GM18870 (cell line): ENCODE measurements around the gene BCL11B.

Experiments used
- ATAC-seq: cut with Tn5 transposase; IDR thresholded peaks from one replicate; pipeline ENCODE4 v1.9.1; 2021; ENCODE audit warnings: moderate library complexity; ENCODE audit not compliant: unreplicated experiment

The BCL11B gene

DNA sequence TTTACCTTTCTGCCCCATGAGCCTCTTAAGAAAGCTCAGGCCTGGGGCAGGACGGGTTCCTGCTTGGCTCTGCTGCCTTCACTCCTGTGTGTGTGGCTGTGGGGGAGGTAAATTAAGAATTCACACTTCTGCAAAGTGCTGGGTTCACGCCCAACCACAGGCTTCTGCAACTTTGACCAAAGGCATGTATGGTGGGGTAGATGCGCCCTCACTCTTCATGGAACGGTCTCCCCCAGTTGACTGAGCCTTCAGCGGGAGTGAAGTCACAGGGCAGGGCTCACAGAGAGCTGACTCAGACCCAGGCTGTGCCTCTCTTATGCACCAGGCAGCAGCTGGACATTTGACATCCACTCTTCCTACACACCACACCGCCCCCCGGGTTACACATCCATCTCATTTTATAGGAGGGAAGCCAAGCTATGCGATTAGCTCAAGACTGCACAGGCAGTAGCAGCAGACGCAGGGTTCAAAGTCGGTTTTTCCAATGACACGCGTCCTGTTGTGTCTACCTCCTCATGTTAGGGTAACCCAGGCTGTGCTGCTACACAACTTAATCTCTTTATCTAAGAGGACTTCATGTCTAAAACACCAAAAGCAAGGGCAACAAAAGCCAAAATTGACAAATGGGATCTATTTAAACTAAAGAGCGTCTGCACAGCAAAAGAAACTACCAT lies 15.4 kb upstream of the BCL11B start:
- no peak for ATAC-seq

DNA sequence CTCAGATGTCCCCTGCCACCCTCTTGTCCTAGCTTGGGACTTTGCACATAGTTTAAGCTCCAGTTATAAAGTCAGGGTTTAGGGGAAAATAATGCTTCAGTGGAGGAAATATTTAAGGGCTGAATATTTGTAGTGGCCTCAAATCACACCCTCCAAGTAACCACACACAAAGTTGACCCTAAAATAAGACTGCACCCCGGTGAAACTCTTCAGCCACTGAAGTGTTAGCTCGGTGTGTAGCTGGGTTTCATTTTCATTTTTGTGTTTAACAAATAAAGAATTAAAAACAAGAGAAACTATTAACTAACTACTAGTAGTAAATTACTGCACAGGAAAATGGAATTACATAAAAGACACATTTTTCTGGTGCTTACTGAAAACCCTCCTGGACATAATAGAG lies 14.8 kb upstream of the BCL11B start:
- ATAC-seq = no peak

DNA sequence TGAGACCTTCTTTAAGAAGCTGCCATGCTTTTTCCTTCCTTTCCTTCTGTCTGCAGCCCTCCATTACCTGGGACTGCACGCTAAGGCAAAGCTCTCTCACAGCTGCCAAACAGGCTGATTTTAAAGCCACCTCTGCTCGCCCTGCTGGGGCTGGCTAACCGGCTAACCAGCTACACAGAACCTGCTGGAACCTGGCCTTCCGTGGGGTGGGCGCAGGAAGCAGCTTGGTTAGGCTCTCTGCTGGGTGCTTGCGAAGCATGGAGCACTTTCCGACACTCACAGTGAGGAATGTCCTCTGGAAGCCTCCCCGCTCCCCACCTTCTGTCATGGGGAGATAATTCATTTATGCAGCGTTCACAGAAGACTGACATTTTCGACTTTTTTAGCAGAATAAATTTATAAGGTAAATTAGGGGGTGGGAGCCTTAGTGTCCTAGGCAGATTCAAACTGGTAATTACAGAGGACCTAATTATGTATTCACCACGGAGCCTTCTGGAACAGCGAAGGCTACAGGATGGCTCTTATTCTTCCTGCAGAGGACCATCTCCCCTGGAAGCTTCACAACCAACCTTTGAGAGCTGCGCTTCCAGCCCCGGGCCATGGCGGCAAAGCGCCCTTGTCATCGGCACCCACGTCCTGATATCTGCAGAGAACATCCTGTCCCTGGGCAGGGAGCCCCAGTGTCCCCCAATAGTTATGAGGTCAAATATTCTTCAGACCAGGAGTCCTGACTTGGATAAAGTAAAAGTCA lies 12.4 kb upstream of the BCL11B start:
- no peak for ATAC-seq

DNA sequence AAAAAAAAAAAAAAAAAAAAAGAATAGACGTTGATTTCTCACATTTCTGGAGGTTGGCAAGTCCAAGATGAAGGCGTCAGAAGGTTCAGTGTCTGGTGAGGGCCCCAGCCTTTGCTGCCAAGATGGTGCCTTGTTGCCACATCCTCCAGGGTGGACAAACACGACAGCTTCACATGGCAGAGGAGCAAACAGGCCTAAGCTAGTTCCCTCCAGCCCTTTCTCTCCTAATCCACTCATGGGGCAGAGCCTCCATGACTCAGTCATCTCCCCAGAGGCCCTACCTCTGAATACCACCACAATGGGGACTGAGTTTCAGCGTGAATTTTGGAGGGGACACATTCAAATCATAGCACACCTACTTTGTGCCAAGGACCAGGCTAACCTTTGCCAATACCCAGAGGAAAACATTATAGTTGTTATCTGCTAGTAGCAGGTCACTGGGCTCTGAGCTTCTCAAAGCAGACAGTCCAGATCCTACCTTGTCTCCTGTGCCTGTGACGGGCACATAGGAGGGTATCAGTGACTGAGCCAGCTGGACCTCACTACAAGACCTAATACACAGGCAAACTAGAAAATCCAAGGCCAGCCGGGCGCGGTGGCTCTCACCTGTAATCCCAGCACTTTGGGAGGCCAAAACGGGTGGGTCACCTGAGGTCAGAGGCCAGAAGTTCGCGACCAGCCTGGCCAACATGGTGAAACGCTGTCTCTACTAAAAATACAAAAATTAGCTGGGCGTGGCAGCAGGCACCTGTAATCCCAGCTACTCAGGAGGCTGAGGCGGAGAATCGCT lies 10.5 kb upstream of the BCL11B start:
- ATAC-seq = no peak

DNA sequence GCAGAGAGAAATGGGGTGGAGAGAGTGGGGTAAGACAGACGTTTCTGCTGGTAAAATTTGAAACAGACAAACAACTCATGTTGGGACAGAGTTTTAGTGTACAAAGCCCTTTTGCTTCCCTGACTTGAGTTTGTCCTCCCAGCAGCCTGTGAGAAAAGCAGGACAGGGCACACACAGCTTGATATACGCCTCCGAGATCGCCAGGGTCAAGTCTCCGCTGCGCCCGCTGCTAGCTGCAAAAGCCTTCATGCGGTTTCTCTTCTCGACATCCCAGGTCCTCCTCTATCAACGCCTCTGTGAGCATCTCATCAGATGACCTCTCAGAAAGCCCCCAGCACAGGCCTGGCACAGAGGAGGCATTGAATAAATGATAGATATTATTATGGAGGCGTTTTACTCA lies 9.4 kb upstream of the BCL11B start:
- ATAC-seq = no peak

DNA sequence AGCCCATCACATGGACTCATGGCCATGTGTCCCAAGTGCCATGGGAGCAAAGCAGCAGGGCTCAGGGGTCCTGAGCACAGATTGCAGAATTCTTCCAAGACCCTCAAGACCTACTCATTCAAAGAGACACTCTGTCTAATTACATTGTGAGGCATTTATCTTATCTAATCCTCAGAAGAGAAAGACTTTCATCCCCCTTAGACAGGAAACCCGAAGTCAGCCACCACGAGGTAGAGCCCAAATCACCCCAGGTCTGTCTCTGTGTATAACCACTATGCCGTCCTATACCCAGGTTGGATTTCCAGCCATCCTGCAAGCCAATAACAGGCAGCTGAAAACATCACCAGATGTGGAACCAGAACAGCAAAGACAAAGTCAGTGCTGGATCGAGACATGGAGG lies 8.9 kb upstream of the BCL11B start:
- no peak for ATAC-seq

DNA sequence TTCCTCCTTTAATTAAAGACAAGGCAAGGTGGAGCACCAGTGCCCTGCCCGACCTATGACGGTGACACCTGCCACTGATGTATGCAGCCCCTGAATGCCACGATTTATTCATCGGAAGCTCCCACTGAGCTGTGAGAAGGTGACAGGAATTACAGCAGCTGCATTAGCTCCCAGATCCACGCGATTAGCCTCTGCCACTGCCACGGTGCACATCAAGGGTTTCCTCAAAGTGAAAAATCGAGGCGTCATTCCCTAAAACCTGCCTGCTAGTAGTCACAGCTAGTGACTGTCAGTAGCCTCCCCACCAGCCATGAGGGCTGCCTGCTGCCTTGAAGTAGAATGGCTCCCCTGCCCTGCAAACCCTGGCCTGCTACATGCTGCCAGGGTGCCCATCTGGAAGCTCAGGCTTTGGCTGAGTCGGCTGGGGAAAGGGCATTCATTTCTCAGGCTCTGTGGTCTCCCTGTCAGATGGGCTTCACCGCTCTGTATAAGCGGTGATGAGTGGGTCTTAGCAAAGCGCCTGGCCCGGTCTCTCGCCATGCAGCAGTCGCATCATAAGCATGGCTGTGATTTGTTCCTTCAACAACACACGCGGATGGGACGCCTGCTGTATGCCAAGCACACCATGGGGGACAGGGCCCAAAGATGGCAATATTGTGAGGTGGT lies 8.2 kb upstream of the BCL11B start:
- no peak for ATAC-seq

DNA sequence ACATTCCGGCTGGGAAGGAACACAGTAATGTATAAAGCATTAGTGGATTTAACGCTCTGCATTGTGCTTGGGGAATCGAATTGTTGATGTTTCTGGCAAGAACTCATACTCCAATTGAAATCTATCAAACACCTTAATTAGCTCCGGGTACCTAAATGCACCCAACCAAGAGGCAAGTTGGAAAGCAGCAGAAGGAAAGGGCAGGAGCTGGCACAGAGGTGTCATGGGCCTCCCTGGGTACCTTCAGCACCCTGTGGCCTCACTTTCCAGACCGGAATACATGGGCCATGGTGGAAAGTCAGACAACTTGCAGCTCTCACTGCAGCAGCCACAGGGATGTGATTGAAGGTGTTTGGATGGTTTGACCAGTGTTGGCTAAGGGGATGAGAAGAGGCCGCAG lies 6.8 kb upstream of the BCL11B start:
- ATAC-seq = no peak

DNA sequence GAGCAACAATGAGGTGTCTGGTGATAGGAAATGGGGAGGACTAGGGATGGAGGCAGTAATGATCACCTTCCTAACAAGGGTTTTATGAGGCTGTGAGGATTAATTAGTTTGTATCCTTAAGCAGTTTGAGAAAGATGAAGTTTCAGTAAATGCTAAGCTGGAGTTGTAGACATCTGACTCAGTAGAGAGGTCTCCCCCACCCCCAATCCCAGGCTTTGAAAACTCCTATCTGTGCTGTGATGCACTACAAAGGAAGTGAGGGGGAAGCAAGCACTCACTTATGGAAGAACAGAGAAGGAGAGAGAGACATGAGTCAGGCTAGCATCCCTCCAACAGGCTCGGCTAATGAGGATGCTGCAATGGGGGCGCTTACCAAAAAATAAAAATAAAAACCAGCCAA lies 5.5 kb upstream of the BCL11B start:
- ATAC-seq = no peak

DNA sequence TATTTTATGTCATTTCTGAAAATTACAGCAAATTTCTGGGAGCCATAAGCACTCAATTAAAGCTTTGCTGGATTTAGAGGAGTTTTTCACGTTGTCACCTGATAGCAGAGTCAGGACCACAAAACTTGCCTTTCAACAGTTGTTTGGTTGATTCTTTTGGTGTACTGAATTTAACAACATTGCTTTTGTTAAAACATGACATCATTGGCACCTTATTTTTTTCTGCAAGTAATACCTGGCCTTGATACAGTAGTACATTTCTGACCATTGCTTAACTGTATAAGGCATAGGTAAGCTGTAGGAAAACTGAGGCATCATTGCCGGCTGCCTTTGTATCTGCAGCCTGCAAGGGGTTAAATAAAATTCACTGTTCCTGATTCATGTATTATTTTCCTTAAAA lies 4.5 kb upstream of the BCL11B start:
- ATAC-seq = no peak

DNA sequence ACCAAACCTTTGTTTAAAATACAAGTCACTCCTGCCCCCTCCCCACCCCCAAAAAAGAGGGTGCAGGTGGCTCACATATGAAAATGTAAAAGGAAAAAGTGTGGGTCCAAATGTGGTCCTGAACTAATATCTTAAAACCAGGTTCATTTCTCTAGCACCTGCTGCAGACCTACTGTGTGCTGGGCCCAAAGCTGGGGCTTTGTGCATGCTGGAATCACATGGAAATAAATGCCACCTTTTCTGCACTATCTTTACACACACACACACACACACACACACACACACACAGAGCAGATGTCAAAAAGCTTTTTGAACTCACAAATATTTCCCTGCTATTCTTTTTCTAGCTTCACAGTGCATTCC lies 3.2 kb upstream of the BCL11B start:
- ATAC-seq = no peak

DNA sequence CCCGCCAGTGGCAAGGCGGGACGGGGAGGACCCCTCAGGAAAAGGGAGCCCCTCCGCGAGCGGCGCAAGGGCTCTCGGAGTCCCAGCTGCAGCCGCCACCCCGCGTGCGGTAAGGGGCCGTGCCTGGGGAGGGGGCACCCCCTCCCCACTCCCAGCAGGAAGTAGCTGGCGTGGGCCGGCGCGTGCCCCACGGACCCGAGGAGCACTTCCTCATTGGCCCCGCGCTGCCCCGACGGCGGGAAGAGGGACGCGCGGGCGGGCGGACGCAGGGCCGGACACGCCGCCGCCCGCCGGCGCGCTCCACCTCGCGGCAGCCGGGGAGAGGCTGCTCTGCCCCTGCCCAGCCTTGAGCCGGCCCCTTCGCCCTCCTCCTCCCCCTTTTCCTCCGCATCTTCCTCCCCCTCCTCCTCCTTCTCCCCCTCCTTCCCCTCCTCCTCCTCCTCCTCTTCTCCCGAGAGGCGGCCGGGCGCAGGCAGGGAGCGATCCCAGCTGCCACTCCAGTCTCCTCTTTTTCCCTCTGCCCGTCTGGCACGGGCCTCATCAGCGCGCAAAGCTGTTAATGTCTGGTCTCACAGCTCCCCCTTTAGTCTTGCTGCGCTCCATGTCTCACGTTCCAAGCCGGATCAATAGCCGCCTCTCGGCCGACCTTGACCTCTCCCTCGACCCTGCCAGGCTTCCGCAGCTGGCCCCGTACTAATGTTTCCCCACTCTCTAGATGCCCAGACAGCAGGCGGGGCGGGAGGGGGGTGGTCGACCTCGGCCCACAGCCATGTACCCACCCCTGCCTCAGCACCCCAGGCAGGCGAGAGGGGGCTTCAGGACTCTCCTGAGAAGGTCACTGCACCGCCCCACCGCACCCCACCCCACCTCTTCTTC lies 2.6 kb upstream of the BCL11B start:
- ATAC-seq = no peak

DNA sequence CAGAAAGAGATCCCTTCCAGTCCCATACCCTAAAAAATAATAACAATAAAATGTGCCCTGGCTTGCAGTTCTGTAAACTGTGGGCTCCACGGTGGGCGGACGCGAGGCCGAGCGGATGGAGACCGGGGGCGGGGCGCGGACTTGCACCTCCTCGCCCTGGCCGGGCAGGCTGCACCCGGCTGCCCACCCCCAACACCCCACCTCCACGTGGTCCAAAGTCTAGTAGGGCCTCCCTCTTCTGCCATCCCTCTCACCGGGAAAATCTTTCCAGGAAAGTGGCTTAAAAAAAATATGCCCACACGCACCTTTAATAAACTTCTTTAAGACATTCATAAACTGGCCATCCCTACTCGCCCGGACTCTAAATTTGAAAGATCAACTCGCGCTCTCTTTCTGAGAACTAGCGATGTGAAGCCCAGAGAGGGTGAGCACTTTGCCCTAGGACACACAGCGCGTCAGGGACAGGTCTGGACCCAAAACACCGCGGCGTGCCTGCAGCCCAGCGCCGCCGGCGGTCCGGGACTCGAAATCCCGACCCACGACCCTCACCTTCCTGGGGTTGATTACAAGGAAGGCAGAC lies 1.9 kb upstream of the BCL11B start:
- no peak for ATAC-seq

DNA sequence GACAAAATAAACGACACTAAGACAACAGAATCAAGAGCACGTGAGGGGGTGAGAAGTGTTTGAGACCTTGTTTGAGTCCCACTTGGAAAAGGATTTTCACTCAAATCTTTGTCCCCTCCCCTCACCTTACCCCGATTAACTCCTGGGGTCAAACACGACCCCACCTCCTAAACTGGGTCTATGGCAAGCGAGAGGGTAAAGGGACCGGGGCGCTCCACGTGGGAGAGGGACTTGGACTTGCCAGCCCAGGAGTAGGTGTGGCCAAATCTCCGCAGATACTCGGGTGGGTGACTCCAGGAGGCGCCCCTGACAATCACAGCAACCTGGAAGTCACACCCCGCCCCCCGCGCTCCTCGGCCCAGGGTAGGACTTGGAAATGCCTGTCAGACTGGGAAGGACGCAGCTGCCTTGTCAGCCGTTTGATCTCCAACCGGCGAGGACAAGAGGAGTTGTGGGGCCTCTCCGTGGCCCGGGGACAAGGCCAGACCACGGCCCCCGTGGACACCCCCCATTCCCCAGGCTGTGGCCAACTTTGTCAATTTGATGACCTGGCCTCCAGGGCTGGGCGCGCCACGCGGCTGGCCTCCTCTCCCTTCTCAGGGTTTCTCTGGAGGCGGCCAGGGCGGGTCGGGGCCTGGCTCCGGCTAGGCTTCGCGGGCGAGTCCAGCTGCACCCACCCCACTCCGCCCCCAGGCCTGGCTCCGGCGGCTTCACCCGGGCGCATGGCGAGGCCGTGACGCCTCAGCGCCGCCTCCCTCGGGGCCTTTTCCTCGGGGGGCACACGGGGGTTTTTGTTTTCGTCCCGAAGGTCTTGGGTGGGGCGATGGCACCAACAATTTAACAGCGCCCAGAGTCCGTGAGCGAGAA lies 1.1 kb upstream of the BCL11B start:
- ATAC-seq = no peak

DNA sequence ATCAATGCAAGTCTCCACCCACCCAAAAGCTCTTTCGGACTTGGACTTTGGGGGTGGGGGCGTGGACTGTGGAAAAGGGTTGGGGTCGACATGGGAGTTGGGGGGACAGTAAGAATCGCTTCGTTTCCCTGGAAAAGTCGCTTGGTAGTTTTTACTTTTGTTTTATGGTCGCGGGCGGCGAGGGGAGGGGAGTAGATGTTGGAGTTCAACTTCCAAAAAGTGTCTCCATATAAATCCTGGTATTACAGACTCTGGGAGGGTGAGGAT lies 568 bp upstream of the BCL11B start:
- no peak for ATAC-seq

DNA sequence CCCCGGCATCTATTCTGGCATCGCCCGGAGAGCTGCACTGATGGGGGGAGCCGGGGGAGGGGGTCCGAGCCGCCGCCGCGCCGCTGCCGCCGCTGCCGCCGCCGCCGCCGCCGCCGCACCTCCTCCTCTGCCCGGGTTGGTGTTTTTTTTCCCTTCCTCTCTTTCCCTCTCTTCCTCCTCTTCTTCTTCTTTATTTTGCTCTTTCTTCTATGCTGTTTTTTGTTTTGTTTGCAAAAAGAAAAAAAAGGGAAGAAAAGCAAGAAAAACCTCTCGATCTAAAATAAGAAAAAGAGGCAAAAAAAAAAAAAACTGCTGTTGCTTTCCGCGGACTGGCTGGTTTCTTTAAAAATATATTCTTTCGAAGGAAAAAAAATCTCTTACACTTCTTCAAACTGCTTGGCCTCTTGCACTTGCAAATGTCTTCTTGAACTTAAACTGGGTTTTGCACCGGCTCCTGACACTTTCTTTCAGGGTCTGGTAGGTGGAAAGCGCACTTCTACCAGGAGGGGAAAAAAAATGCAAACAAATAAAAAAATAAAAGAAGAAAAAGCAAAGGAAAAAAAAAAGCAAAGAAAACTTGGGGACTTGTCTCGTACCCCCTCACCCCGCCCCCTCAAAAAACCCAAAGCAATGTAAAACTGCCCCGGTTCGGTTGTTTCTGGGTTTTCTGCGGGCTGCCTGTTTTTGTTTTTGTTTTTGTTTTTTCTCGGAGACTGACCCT lies 616 bp downstream of the BCL11B start:
- ATAC-seq = no peak

DNA sequence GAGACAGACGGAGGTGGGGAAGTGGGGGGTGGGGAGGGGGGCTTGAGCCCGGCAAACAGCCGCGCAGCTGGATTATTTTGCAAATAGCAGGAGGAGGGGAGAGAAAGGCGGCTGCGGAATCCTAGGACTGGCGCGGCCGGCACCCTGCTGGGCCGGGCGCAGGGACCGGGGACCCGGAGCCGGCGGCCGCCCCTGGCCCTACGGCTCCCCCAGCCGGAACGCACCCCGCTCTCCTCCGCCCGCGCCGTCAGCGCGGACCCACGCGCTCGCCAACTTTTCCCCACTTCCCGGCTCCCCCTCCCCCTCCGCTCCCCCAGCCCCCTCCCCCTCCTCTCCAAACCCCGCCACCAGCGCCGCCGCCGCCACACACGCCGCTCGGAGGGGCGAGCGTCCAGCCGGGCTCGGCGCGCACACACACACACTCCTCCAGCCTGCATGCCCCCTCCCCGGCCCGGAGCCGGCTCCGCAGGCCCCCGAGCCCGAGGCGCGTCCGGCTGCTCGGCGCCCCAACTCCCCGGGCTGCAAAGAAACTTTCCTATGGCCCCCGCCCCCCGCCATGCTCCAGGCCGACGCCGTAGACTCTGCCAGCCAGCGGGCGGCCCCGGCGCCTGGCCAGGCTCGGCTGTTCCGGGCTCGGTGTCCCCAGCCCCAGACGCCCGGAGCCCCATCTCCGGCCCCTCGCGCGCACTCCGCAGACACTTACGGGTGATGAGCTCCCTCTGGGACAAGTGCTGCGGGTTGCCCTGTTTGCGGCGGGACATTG lies 1.4 kb downstream of the BCL11B start:
- ATAC-seq = no peak
